ENCODE results near the gene CARS2. TPM values are rescaled to one million over a fixed set of nuclear protein-coding genes. Genes with fewer than 3 reads are reported as not detected.

The CARS2 gene
- total RNA-seq, 4 donors from 2014 or later = 33.9 to 64.7 (median 51.8) TPM

DNA sequence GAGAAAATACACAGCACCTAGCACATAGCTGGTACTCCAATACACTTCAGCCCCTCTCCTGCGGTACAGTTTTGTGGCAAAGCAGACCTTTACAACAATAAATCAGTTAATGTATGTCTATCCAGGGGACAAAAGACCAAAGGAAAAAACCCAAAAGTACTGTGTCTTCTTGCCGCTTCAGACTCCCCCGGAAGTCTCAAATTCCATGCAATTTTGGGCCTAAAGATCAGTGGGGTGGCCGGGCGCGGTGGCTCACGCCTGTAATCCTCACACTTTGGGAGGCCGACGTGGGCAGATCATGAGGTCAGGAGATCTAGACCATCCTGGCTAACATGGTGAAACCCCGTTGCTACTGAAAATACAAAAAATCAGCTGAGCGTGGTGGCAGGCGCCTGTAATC lies 16.2 kb downstream of the CARS2 start:
- TF ChIP-seq POLR2A (IDR thresholded peaks at IDR 0.05) (no peak), CTCF (IDR thresholded peaks at IDR 0.05) (no peak)
- 91 to 97% methylated on average over 12 of the region's 12 CpGs for WGBS, 2 donors
- no peak for DNase-seq (ENCODE audit: low spot score in 2 of 2)
- intact Hi-C loops (cut with DNase I; ENCODE audit: low total_unique reads) = no loop called here
- H3K4me3 ChIP-seq (ENCODE audit: low read depth, poor library complexity, severe bottlenecking) = no peak overlapping the region

GRCh38 chr13:110689041-110689440 lies 16.9 kb downstream of the CARS2 start:
- TF ChIP-seq CTCF (IDR thresholded peaks at IDR 0.05) = no peak
- TF ChIP-seq POLR2A (IDR thresholded peaks at IDR 0.05) = no peak
- 83 to 85% methylated on average over 9 of the region's 9 CpGs for WGBS, 2 donors
- intact Hi-C loops (cut with DNase I; ENCODE audit: low total_unique reads) = no loop called here

GRCh38 chr13:110687736-110688135 lies 18.2 kb downstream of the CARS2 start:
- DNase-seq (ENCODE audit: low spot score in 2 of 2) = peak in 1 of 2 donors; percentile 74
- TF ChIP-seq CTCF (IDR thresholded peaks at IDR 0.05) (no peak), POLR2A (IDR thresholded peaks at IDR 0.05) (no peak)
- intact Hi-C loops (cut with DNase I; ENCODE audit: low total_unique reads) = no loop called here
- WGBS, 2 donors = 93 to 95% methylated on average over 16 of the region's 16 CpGs
- H3K4me3 ChIP-seq (ENCODE audit: low read depth, poor library complexity, severe bottlenecking) = no peak overlapping the region

More at GRCh38 chr13:110689041-110689440, 16.9 kb downstream of the CARS2 start:
- no peak overlapping the region for H3K4me3 ChIP-seq (ENCODE audit: low read depth, poor library complexity, severe bottlenecking)
- DNase-seq (ENCODE audit: low spot score in 2 of 2) = peak in 1 of 2 donors; percentile 68

GRCh38 chr13:110685305-110686020 lies 20.5 kb downstream of the CARS2 start:
- intact Hi-C loops (cut with DNase I; ENCODE audit: low total_unique reads) = no loop called here
- H3K4me3 ChIP-seq (ENCODE audit: low read depth, poor library complexity, severe bottlenecking) = no peak overlapping the region
- peak in 1 of 2 donors; percentile 34 for DNase-seq (ENCODE audit: low spot score in 2 of 2)
- TF ChIP-seq POLR2A (IDR thresholded peaks at IDR 0.05) (no peak), CTCF (IDR thresholded peaks at IDR 0.05) (no peak)
- 86 to 88% methylated on average over 11 of the region's 11 CpGs for WGBS, 2 donors

DNA sequence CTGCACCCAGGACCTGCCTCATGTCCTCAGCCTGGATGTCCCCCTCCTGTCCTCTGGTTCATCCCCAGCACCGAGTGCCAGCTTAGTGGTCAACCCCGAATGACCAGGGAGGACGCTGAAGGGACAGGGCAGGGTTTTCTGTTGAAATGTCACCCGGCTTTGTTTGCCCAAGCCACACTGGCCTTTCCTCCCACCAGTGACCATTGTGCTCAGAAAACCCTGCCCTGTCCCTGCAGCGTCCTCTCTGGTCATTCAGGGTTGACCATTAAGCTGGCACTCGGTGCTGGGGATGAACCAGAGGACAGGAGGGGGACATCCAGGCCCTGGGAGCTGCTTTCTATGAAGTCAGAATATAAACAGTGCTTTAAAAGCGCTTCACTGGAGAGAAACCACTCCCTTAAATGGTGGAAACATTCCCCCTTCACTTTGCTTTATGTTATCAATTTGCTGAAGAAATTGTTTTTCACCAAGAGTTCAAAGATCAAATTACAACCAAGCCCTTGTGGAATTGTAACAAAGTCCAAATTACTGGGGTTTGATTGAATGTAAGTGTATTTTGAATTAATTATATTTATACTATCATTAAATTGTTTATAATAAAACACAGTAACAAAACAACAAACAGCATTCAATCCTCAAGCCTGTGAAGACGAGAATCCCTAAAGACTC lies 21.4 kb downstream of the CARS2 start:
- no peak for TF ChIP-seq CTCF (IDR thresholded peaks at IDR 0.05)
- no peak for TF ChIP-seq POLR2A (IDR thresholded peaks at IDR 0.05)
- DNase-seq (ENCODE audit: low spot score in 2 of 2) = peak in 1 of 2 donors; percentile 31
- intact Hi-C loops (cut with DNase I; ENCODE audit: low total_unique reads) = no loop called here
- WGBS, 2 donors = 88 to 89% methylated on average over 8 of the region's 8 CpGs
- no peak overlapping the region for H3K4me3 ChIP-seq (ENCODE audit: low read depth, poor library complexity, severe bottlenecking)
